GM12874 (cell line): Measurements from ENCODE around the gene SDC1.

Experiments used
- TF ChIP-seq, protein P1 (sequence below): IDR thresholded peaks from 2 replicates; pipeline ENCODE4 v1.5.1; 2011; ENCODE audit warnings: low read depth, mild to moderate bottlenecking, control low read depth, low read length, moderate library complexity; ENCODE audit not compliant: insufficient read depth

SDC1 gene

DNA sequence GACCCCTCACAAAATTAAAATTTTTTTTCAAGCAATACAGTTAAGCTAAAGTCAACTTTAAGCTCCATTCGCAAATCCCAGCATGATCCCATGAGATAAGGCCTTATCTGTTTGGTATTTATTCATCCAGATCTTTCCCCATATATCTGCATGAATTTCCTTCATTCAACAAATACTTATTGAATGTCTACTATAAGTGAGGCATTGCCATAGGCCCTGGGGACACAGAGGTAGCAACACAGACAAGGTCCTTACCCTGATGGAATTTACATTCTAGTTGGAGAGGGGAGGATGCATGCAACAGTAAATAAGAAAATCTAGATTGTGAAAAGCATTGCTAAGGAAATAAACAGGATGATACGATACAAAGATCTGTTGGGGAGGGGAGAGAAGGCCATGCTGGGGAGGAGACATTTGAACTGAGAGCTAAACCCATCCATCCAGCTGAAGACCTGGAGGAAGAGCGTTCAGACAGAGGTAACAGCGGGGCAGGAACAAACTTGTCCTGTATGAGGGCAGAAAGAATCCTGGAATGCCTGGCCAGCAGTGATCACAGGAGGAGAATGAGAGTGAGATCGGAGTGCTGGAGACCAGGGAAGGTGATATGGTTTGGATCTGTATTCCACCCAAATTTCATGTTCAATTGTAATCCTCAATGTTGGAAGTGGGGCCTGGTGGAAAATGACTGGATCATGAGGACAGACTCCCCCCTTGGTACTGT lies 71.6 kb downstream of the SDC1 start:
- TF ChIP-seq, protein P1, sequence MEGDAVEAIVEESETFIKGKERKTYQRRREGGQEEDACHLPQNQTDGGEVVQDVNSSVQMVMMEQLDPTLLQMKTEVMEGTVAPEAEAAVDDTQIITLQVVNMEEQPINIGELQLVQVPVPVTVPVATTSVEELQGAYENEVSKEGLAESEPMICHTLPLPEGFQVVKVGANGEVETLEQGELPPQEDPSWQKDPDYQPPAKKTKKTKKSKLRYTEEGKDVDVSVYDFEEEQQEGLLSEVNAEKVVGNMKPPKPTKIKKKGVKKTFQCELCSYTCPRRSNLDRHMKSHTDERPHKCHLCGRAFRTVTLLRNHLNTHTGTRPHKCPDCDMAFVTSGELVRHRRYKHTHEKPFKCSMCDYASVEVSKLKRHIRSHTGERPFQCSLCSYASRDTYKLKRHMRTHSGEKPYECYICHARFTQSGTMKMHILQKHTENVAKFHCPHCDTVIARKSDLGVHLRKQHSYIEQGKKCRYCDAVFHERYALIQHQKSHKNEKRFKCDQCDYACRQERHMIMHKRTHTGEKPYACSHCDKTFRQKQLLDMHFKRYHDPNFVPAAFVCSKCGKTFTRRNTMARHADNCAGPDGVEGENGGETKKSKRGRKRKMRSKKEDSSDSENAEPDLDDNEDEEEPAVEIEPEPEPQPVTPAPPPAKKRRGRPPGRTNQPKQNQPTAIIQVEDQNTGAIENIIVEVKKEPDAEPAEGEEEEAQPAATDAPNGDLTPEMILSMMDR: no peak

DNA sequence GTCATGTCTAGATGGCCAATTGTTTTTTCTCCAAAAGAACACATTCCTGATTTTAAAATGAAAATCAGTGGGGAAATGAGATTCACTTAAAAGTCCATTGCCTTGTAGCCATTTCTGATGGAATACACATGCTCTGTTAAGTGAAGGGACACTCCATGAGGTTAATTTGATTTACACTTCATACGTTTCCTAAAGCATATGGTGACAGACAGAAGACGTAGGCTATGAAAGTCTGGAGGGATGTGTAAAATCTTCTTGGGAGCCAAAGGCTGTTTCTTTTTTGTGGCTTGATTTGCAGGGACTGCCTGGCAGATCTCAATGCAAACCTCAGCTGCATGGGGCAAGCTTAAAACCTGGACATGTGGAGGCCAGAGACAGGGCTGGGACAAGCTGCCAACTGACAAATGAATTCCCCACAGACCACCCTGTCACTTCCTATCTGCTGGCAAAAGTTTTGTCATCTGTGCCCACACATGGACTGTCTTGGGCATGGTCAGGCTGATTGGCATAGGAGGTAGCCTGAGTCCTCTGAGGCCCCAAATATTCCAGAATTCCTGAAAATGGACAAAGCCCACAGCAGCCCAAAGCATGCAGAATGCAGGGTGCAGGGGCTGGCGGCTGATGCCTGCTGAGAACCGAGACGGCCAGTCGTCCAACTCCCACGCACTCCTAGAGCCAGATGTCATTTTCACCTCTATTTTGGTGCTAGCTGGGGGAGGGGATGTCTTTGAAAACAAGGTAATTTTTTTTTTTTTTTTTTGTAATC lies 73.9 kb downstream of the SDC1 start:
- TF ChIP-seq, protein P1: no peak
